RWPE1 (cell line): ENCODE measurements around the gene TANGO6.

ENCODE experiments used
- CTCF ChIA-PET: fragments of 350-600 bp; sonication (Branson Sonifier 250); formaldehyde crosslinking; extraction: SDS; loops from one replicate; lab custom pipeline; 2021; lab: Yijun Ruan, JAX
- POLR2A ChIA-PET: fragments of 400-600 bp; formaldehyde crosslinking; extraction: SDS; loops from one replicate; lab custom pipeline; 2020; ENCODE audit warnings: antibody characterized with exemption; ENCODE audit not compliant: low non-redundant PET; lab: Yijun Ruan, JAX
- DNase-seq: peaks from one replicate; pipeline ENCODE4 v3.0.0; 2012; ENCODE audit warnings: low spot score
- H3K27ac ChIP-seq: fragments of 450-650 bp; 2 replicates; pipeline ENCODE4 v1.5.1; 2017
- CTCF ChIP-seq: fragments of 450-650 bp; conservative IDR thresholded peaks from 2 replicates; pipeline ENCODE4 v1.5.1; 2017; ENCODE audit warnings: low read depth, mild to moderate bottlenecking

TANGO6 gene

GRCh38 chr16:69035375-69035774 lies 192.0 kb downstream of the TANGO6 start:
- H3K27ac ChIP-seq: no peak overlapping the region
- TF ChIP-seq CTCF: no peak
- ChIA-PET POLR2A (no interaction called here), CTCF (interaction anchor here (0.7 kb wide), 1 partner anchor 781 kb away, joined by 3 read pairs; no protein-coding TSS in a partner anchor)
- no peak for DNase-seq

- DNase-seq: no peak
- CTCF ChIA-PET: interaction anchor here (0.6 kb wide), 1 partner anchor 38 kb away, joined by 4 read pairs; no protein-coding TSS in a partner anchor
- H3K27ac ChIP-seq: no peak overlapping the region
- TF ChIP-seq CTCF: no peak
- POLR2A ChIA-PET: no interaction called here
Measured at GRCh38 chr16:69036399-69037091, 193.2 kb downstream of the TANGO6 start.

- TF ChIP-seq CTCF: no peak
- DNase-seq: no peak
- POLR2A ChIA-PET: no interaction called here
- no peak overlapping the region for H3K27ac ChIP-seq
- CTCF ChIA-PET: interaction anchor here (0.6 kb wide), 2 partner anchors 35 to 39 kb away, joined by 3 to 4 read pairs; no protein-coding TSS in a partner anchor
Measured at GRCh38 chr16:69037373-69038160, 194.2 kb downstream of the TANGO6 start.

GRCh38 chr16:69039333-69039941 lies 196.1 kb downstream of the TANGO6 start:
- POLR2A ChIA-PET: interaction anchor here (0.6 kb wide), 1 partner anchor 44 kb away, joined by 5 read pairs; no protein-coding TSS in a partner anchor
- CTCF ChIA-PET: no interaction called here
- H3K27ac ChIP-seq: peak overlapping the region; percentile 39; the same call in 1 of the 2 replicates
- DNase-seq: no peak
- TF ChIP-seq CTCF: no peak

GRCh38 chr16:69040144-69040909 lies 197.0 kb downstream of the TANGO6 start:
- DNase-seq: peak; percentile 71
- CTCF ChIA-PET: no interaction called here
- H3K27ac ChIP-seq: peak overlapping the region; percentile 31; the same call in 1 of the 2 replicates
- POLR2A ChIA-PET: no interaction called here
- TF ChIP-seq CTCF: no peak
